Neuronal stem cell (in vitro differentiated cells): ENCODE measurements around the gene ZNF687.
A peak's percentile ranks its signal among the peaks of the same experiment; 100 is the strongest.

Experiments used
- DNase-seq: peaks from one replicate; pipeline ENCODE4 v3.0.0-alpha.2; 2013; ENCODE audit warnings: low spot score
- H2AFZ ChIP-seq: one replicate; pipeline ENCODE4 v1.6.1; 2013; ENCODE audit warnings: mild to moderate bottlenecking, low read length, inconsistent platforms
- H2AK5ac ChIP-seq: 2 replicates; pipeline ENCODE4 v1.6.1; 2013; ENCODE audit warnings: low read depth, mild to moderate bottlenecking, inconsistent platforms, low read length, moderate library complexity, mixed read lengths
- H2BK120ac ChIP-seq: 2 replicates; pipeline ENCODE4 v1.6.1; 2013; ENCODE audit warnings: low read depth, mild to moderate bottlenecking, inconsistent platforms, low read length, moderate library complexity, mixed read lengths
- H2BK12ac ChIP-seq: one replicate; pipeline ENCODE4 v1.6.1; 2013; ENCODE audit warnings: low read length, inconsistent platforms
- H2BK15ac ChIP-seq: 2 replicates; pipeline ENCODE4 v1.6.1; 2013; ENCODE audit warnings: mild to moderate bottlenecking, low read length, inconsistent platforms, mixed read lengths
- H2BK5ac ChIP-seq: one replicate; pipeline ENCODE4 v1.6.1; 2013; ENCODE audit warnings: inconsistent platforms, mild to moderate bottlenecking, low read length, moderate library complexity
- H3K14ac ChIP-seq: one replicate; pipeline ENCODE4 v1.6.1; 2013; ENCODE audit warnings: low read length, inconsistent platforms
- H3K18ac ChIP-seq: 2 replicates; pipeline ENCODE4 v1.6.1; 2013; ENCODE audit warnings: low read length, inconsistent platforms
- H3K23ac ChIP-seq: 2 replicates; pipeline ENCODE4 v1.6.1; 2013; ENCODE audit warnings: low read depth, mild to moderate bottlenecking, mixed read lengths, low read length, inconsistent platforms; ENCODE audit not compliant: poor library complexity
- H3K27ac ChIP-seq: replicated peaks from 3 replicates; pipeline ENCODE4 v1.5.1; 2013; ENCODE audit warnings: low read length, inconsistent platforms
- H3K27me3 ChIP-seq, 3 experiments: 2 replicates each; pipeline ENCODE4 v1.6.1; 2013; ENCODE audit warnings: low read length in 3 of 3, mild to moderate bottlenecking in 2 of 3, inconsistent platforms in 1 of 3, low read depth in 1 of 3, mixed read lengths in 1 of 3, moderate library complexity in 1 of 3; ENCODE audit not compliant: control insufficient read depth in 3 of 3, insufficient read depth in 3 of 3
- H3K36me3 ChIP-seq, 2 donors: replicated peaks in 1 of 2; 2 replicates each; pipeline ENCODE4 v1.6.1; 2013; ENCODE audit warnings: low read length in 2 of 2; ENCODE audit not compliant: control insufficient read depth in 2 of 2, insufficient read depth in 2 of 2
- H3K4ac ChIP-seq: 2 replicates; pipeline ENCODE4 v1.6.1; 2013; ENCODE audit warnings: inconsistent platforms, mild to moderate bottlenecking, low read length, moderate library complexity
- H3K4me1 ChIP-seq, 2 donors: 1 replicate in 1 of 2; 2 replicates in 1 of 2; pipeline ENCODE4 v1.6.1; 2013; ENCODE audit warnings: low read length in 2 of 2, low read depth in 1 of 2; ENCODE audit not compliant: control insufficient read depth in 2 of 2, insufficient read depth in 1 of 2
- H3K4me2 ChIP-seq: one replicate; pipeline ENCODE4 v1.6.1; 2013; ENCODE audit warnings: mild to moderate bottlenecking, low read length, inconsistent platforms; ENCODE audit not compliant: insufficient read depth, poor library complexity, severe bottlenecking
- H3K4me3 ChIP-seq, 2 donors: 2 replicates each; pipeline ENCODE4 v1.5.1; 2013; ENCODE audit warnings: low read length in 2 of 2, mild to moderate bottlenecking in 2 of 2, inconsistent platforms in 1 of 2, moderate library complexity in 1 of 2
- H3K79me1 ChIP-seq: one replicate; pipeline ENCODE4 v1.6.1; 2013; ENCODE audit warnings: low read depth, mild to moderate bottlenecking, inconsistent platforms, low read length, moderate library complexity
- H3K9ac ChIP-seq: one replicate; pipeline ENCODE4 v1.6.1; 2013; ENCODE audit warnings: mild to moderate bottlenecking, low read depth, low read length, inconsistent platforms; ENCODE audit not compliant: poor library complexity
- H3K9me3 ChIP-seq, 2 donors: replicated peaks in 1 of 2; 2 replicates each; pipeline versions ENCODE3 to v1.6.1; 2013; ENCODE audit warnings: low read length in 2 of 2, mild to moderate bottlenecking in 2 of 2, inconsistent platforms in 1 of 2, low read depth in 1 of 2, mixed read lengths in 1 of 2, moderate library complexity in 1 of 2; ENCODE audit not compliant: control insufficient read depth in 2 of 2, insufficient read depth in 1 of 2
- H4K8ac ChIP-seq: one replicate; pipeline ENCODE4 v1.6.1; 2013; ENCODE audit warnings: low read depth, mild to moderate bottlenecking, inconsistent platforms, low read length, moderate library complexity
- H4K91ac ChIP-seq: one replicate; pipeline ENCODE4 v1.6.1; 2013; ENCODE audit warnings: low read length, low read depth, mild to moderate bottlenecking, inconsistent platforms; ENCODE audit not compliant: poor library complexity
- WGBS, 2 donors: extraction: QIAGEN DNeasy Blood & Tissue Kit; methylation state at CpG; one replicate each; pipeline ENCODE4 v1.1.7; 2013; ENCODE audit warnings: missing lambda C conversion rate in 2 of 2, mixed read lengths in 1 of 2; ENCODE audit not compliant: insufficient read length in 2 of 2, insufficient replicate concordance in 1 of 2; ENCODE audit errors: extremely low coverage in 2 of 2; 5-methylcytosine and 5-hydroxymethylcytosine counted together

The ZNF687 gene

GRCh38 chr1:151289080-151289935 is 7.2 kb downstream of the ZNF687 start:
- no peaks in the 10 kb centered on the region for H3K27me3 ChIP-seq
- H3K9me3 ChIP-seq: no peaks in the 10 kb centered on the region
- H2BK5ac ChIP-seq: peak overlapping the region; percentile 35
- no peak overlapping the region for H2AFZ ChIP-seq
- H4K8ac ChIP-seq: no peak overlapping the region
- peak overlapping the region; percentile 75 for H3K23ac ChIP-seq
- H3K9ac ChIP-seq: no peak overlapping the region
- H3K14ac ChIP-seq: peak overlapping the region; percentile 56
- H3K4ac ChIP-seq: no peak overlapping the region
- no peak overlapping the region for H3K4me2 ChIP-seq
- H2BK15ac ChIP-seq: no peak overlapping the region
- H2BK120ac ChIP-seq: no peak overlapping the region
- no peak overlapping the region for H4K91ac ChIP-seq
- peaks cover 64 to 95% of the 10 kb centered on the region in 2 donors for H3K36me3 ChIP-seq
- peaks cover 0 to 4% of the 10 kb centered on the region in 2 donors for H3K4me1 ChIP-seq
- H3K4me3 ChIP-seq: no peak overlapping the region
- H3K18ac ChIP-seq: peak overlapping the region; percentile 17
- DNase-seq: no peak
- H2BK12ac ChIP-seq: no peak overlapping the region
- no peak overlapping the region for H2AK5ac ChIP-seq
- WGBS, 2 donors: no CpG with 5 or more reads among the region's 18 CpGs
- H3K27ac ChIP-seq: no peak overlapping the region
- H3K79me1 ChIP-seq: peaks cover 20% of the 10 kb centered on the region

GRCh38 chr1:151289991-151290708 is 8.1 kb downstream of the ZNF687 start:
- H3K18ac ChIP-seq: no peak overlapping the region
- H3K23ac ChIP-seq: peak overlapping the region; percentile 75
- H2AFZ ChIP-seq: no peak overlapping the region
- peak overlapping the region; percentile 35 for H2BK5ac ChIP-seq
- peaks cover 64 to 94% of the 10 kb centered on the region in 2 donors for H3K36me3 ChIP-seq
- H3K4me2 ChIP-seq: no peak overlapping the region
- no CpG with 5 or more reads among the region's 21 CpGs for WGBS, 2 donors
- no peaks in the 10 kb centered on the region for H3K27me3 ChIP-seq
- peaks cover 20% of the 10 kb centered on the region for H3K79me1 ChIP-seq
- H3K4me3 ChIP-seq: no peak overlapping the region
- no peaks in the 10 kb centered on the region for H3K9me3 ChIP-seq
- no peak overlapping the region for H3K14ac ChIP-seq
- H3K4me1 ChIP-seq: peaks cover 5 to 11% of the 10 kb centered on the region in 2 donors
- H2BK12ac ChIP-seq: no peak overlapping the region
- no peak overlapping the region for H3K27ac ChIP-seq
- H4K8ac ChIP-seq: no peak overlapping the region
- H3K9ac ChIP-seq: no peak overlapping the region
- DNase-seq: no peak
- no peak overlapping the region for H2AK5ac ChIP-seq
- H3K4ac ChIP-seq: no peak overlapping the region
- no peak overlapping the region for H2BK120ac ChIP-seq
- H4K91ac ChIP-seq: no peak overlapping the region
- H2BK15ac ChIP-seq: no peak overlapping the region

DNA sequence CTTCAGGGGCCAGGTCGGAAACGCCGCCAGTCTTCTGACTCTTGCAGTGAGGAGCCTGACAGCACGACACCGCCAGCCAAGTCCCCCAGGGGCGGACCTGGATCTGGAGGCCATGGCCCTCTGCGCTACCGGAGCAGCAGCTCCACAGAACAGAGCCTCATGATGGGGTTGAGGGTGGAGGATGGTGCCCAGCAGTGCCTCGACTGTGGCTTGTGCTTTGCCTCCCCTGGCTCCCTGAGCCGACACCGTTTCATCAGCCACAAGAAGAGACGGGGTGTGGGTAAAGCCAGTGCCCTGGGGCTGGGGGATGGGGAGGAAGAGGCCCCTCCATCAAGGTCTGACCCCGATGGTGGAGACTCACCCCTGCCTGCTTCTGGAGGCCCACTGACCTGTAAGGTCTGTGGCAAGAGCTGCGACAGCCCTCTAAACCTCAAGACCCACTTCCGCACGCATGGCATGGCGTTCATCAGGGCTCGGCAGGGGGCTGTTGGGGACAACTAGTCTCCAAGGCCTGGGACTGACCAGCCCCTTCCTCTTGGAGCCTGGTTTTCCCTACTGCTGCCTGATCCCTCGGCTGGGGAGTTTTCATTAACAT is 8.7 kb downstream of the ZNF687 start:
- H2AFZ ChIP-seq: no peak overlapping the region
- no CpG with 5 or more reads among the region's 19 CpGs for WGBS, 2 donors
- H3K9me3 ChIP-seq: no peaks in the 10 kb centered on the region
- no peak overlapping the region for H2AK5ac ChIP-seq
- H3K27me3 ChIP-seq: no peaks in the 10 kb centered on the region
- peaks cover 20% of the 10 kb centered on the region for H3K79me1 ChIP-seq
- H3K9ac ChIP-seq: no peak overlapping the region
- H2BK120ac ChIP-seq: no peak overlapping the region
- no peak overlapping the region for H3K4me3 ChIP-seq
- H4K91ac ChIP-seq: no peak overlapping the region
- H3K36me3 ChIP-seq: peaks cover 64 to 96% of the 10 kb centered on the region in 2 donors
- H3K4me1 ChIP-seq: peaks cover 9 to 16% of the 10 kb centered on the region in 2 donors
- no peak for DNase-seq
- no peak overlapping the region for H3K4me2 ChIP-seq
- no peak overlapping the region for H3K4ac ChIP-seq
- no peak overlapping the region for H2BK15ac ChIP-seq
- no peak overlapping the region for H3K18ac ChIP-seq
- no peak overlapping the region for H3K27ac ChIP-seq
- no peak overlapping the region for H4K8ac ChIP-seq
- H2BK12ac ChIP-seq: no peak overlapping the region
- peak overlapping the region; percentile 35 for H2BK5ac ChIP-seq
- peak overlapping the region; percentile 75 for H3K23ac ChIP-seq
- no peak overlapping the region for H3K14ac ChIP-seq
